Dermis microvascular lymphatic vessel endothelial cell (primary cell): ENCODE data around the gene GOLGA8K. TPM values are rescaled to one million over a fixed set of nuclear protein-coding genes. Genes with fewer than 3 reads are reported as not detected.
"Not testable (repeated sequence)": the region's sequence is repeated elsewhere in the genome, so short reads cannot be mapped to it uniquely, and the experiment has no call there.

Experiments used
- DNase-seq, 2 donors: peaks; one replicate each; pipeline versions ENCODE4 v3.0.0 to v3.0.0-alpha.2; 2010; ENCODE audit warnings: low read depth in 2 of 2
- total RNA-seq: library from RNA; depleted of rRNA; stranded (reverse); fragments of >200 nt; gene quantifications from 2 replicates; pipeline ENCODE4 v1.2.1, GENCODE V29; 2014

The GOLGA8K gene
- total RNA-seq, 1 donor from 2014 or later, result 0.39 TPM

GRCh38 chr15:32356909-32357308 is 46.2 kb downstream of the GOLGA8K start:
- not testable (repeated sequence) for DNase-seq

GRCh38 chr15:32352748-32353147 is 50.3 kb downstream of the GOLGA8K start:
- DNase-seq, result not testable (repeated sequence)

- DNase-seq, result not testable (repeated sequence)
Measured at GRCh38 chr15:32350563-32351220, 52.4 kb downstream of the GOLGA8K start.

GRCh38 chr15:32347037-32347436 is 56.1 kb downstream of the GOLGA8K start:
- DNase-seq, result not testable (repeated sequence)

- DNase-seq, result not testable (repeated sequence)
Measured at GRCh38 chr15:32345978-32346547, 57.0 kb downstream of the GOLGA8K start.

GRCh38 chr15:32343921-32344320 is 59.2 kb downstream of the GOLGA8K start:
- DNase-seq, result not testable (repeated sequence)

Other genes starting within 250 kb of the GOLGA8K start
- gene GOLGA8O, start 52.3 kb upstream of the GOLGA8K start, total RNA-seq, result under 0.01 and 0.13 TPM in 2 replicates
- 0.39 and 1.0 TPM in 2 replicates for gene GOLGA8N, start 190.2 kb upstream of the GOLGA8K start, total RNA-seq
- 5.7 and 13.4 TPM in 2 replicates for gene ARHGAP11A, start 212.2 kb upstream of the GOLGA8K start, total RNA-seq
- 0.39 and 0.51 TPM in 2 replicates for gene SCG5, start 238.4 kb upstream of the GOLGA8K start, total RNA-seq